ENCODE data around the gene SPACA4.

- TF ChIP-seq CTCF (IDR thresholded peaks at IDR 0.05) (no peak), EP300 (IDR thresholded peaks at IDR 0.05; ENCODE audit: borderline replicate concordance in 1 of 2, low read depth in 1 of 2, low read length in 1 of 2) (no peak), RAD21 (IDR thresholded peaks at IDR 0.05; ENCODE audit: low read length) (no peak), SMC3 (IDR thresholded peaks at IDR 0.05; ENCODE audit: low read depth, low read length) (no peak), SIN3A (IDR thresholded peaks at IDR 0.05; ENCODE audit: borderline replicate concordance, low read depth, low read length) (no peak), IRF3 (IDR thresholded peaks at IDR 0.05; ENCODE audit: low read depth, low read length) (no peak)
These were observed 6.7 kb downstream of the SPACA4 start for GRCh38 chr19:48613024-48613851.

Measured in SK-N-SH (cell line).